PC-9 (cell line): ENCODE data around the gene PGAM5.

Source experiments
- EZH2 ChIP-seq: fragments of 200-600 bp; sonication (generic); IDR thresholded peaks from 2 replicates; pipeline ENCODE4 v1.8.0; 2017; ENCODE audit warnings: antibody characterized with exemption, low read depth
- TF ChIP-seq, protein P1 (sequence below): fragments of 200-600 bp; sonication (generic); conservative IDR thresholded peaks from 2 replicates; pipeline ENCODE4 v1.6.1; 2017; ENCODE audit warnings: mixed run types, antibody characterized with exemption, mild to moderate bottlenecking, moderate library complexity

DNA sequence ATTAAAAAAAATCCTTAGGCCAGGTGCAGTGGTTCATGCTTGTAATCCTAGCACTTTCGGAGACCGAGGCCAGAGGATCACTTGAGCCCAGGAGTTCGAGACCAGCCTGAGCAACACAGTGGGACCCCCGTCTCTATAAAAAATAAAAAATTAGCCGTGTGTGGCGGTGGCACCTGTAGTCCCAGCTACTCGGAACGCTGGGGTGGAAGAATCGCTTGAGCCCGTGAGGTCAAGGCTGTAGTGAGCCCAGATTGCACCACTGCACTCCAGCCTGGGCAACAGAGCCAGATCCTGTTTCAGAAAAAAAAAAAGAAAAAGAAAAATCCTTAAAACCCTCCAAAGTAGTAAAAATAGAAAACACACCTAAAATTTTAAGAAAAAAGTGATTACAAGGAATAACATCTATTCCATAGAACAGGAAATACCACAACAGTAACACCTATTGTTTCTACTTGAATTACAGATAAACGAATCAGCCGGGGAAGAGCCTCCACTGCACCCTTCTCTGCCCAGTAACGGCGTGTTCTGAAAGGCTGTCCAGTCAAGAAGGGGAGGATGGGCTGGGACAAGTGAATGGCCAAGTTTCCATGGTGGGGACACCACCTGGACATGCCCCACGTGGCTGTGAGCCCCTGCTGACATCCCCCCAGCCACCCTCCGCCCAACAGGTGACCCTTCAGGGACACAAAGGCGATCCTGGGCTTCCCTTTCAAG is 41.3 kb upstream of the PGAM5 start:
- TF ChIP-seq, protein P1, sequence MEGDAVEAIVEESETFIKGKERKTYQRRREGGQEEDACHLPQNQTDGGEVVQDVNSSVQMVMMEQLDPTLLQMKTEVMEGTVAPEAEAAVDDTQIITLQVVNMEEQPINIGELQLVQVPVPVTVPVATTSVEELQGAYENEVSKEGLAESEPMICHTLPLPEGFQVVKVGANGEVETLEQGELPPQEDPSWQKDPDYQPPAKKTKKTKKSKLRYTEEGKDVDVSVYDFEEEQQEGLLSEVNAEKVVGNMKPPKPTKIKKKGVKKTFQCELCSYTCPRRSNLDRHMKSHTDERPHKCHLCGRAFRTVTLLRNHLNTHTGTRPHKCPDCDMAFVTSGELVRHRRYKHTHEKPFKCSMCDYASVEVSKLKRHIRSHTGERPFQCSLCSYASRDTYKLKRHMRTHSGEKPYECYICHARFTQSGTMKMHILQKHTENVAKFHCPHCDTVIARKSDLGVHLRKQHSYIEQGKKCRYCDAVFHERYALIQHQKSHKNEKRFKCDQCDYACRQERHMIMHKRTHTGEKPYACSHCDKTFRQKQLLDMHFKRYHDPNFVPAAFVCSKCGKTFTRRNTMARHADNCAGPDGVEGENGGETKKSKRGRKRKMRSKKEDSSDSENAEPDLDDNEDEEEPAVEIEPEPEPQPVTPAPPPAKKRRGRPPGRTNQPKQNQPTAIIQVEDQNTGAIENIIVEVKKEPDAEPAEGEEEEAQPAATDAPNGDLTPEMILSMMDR = no peak
- no peak for TF ChIP-seq EZH2
